CD14-positive monocyte (primary cell): ENCODE measurements around the gene CHID1. TPM values are rescaled to one million over a fixed set of nuclear protein-coding genes. Genes with fewer than 3 reads are reported as not detected.

Source experiments
- DNase-seq, 3 donors: peaks; one replicate each; pipeline ENCODE4 v3.0.0-alpha.2; 2011 to 2022
- H2AFZ ChIP-seq: 2 replicates; pipeline ENCODE4 v1.6.0; 2012; ENCODE audit warnings: mild to moderate bottlenecking, low read depth, low read length, inconsistent platforms; ENCODE audit not compliant: insufficient read depth, poor library complexity, severe bottlenecking
- H3K27ac ChIP-seq, 2 donors: 1 replicate in 1 of 2; 2 replicates in 1 of 2; pipeline ENCODE4 v1.5.1; 2012 to 2013; ENCODE audit warnings: low read length in 2 of 2, control low read depth in 1 of 2, inconsistent platforms in 1 of 2, low read depth in 1 of 2, mild to moderate bottlenecking in 1 of 2
- H3K27me3 ChIP-seq, 2 donors: one replicate each; pipeline versions ENCODE4 v1.6.0 to v1.6.1; 2011 to 2013; ENCODE audit warnings: low read length in 2 of 2; ENCODE audit not compliant: control insufficient read depth in 2 of 2, insufficient read depth in 2 of 2
- H3K36me3 ChIP-seq, 2 donors: replicated peaks in 1 of 2; 1 replicate in 1 of 2; 2 replicates in 1 of 2; pipeline versions ENCODE4 v1.5.1 to v1.6.1; 2012 to 2013; ENCODE audit warnings: low read length in 2 of 2, control low read depth in 1 of 2, inconsistent platforms in 1 of 2, mild to moderate bottlenecking in 1 of 2; ENCODE audit not compliant: insufficient read depth in 2 of 2, control insufficient read depth in 1 of 2
- H3K4me1 ChIP-seq, 2 donors: 1 replicate in 1 of 2; 2 replicates in 1 of 2; pipeline versions ENCODE4 v1.5.1 to v1.6.1; 2012 to 2013; ENCODE audit warnings: low read length in 2 of 2, control low read depth in 1 of 2, inconsistent platforms in 1 of 2, mild to moderate bottlenecking in 1 of 2, moderate library complexity in 1 of 2; ENCODE audit not compliant: insufficient read depth in 2 of 2, control insufficient read depth in 1 of 2
- H3K4me2 ChIP-seq: replicated peaks from 2 replicates; pipeline ENCODE3; 2012; ENCODE audit warnings: low read length, moderate library complexity, mild to moderate bottlenecking; ENCODE audit not compliant: poor library complexity, severe bottlenecking; ENCODE audit errors: extremely low read depth
- H3K4me3 ChIP-seq, 3 experiments: fragments of 200-600 bp in 1 of 3; sonication (generic) in 1 of 3; replicated peaks in 1 of 3; 1 replicate in 2 of 3; 2 replicates in 1 of 3; pipeline ENCODE4 v1.5.1; 2011 to 2013; ENCODE audit warnings: low read length in 3 of 3, mild to moderate bottlenecking in 3 of 3, control low read depth in 2 of 3, low read depth in 2 of 3, inconsistent platforms in 1 of 3, moderate library complexity in 1 of 3
- H3K79me2 ChIP-seq: 2 replicates; pipeline ENCODE4 v1.6.0; 2012; ENCODE audit warnings: mild to moderate bottlenecking, control low read depth, inconsistent platforms, low read length, moderate library complexity; ENCODE audit not compliant: insufficient read depth
- H3K9ac ChIP-seq: 2 replicates; pipeline ENCODE4 v1.6.0; 2017; ENCODE audit warnings: low read length, mild to moderate bottlenecking; ENCODE audit not compliant: insufficient read depth, poor library complexity, severe bottlenecking
- H3K9me3 ChIP-seq, 2 donors: replicated peaks in 1 of 2; 1 replicate in 1 of 2; 2 replicates in 1 of 2; pipeline versions ENCODE4 v1.5.1 to v1.6.1; 2012 to 2013; ENCODE audit warnings: low read length in 2 of 2, control low read depth in 1 of 2; ENCODE audit not compliant: control insufficient read depth in 1 of 2, insufficient read depth in 1 of 2
- H4K20me1 ChIP-seq: 2 replicates; pipeline ENCODE4 v1.6.0; 2012; ENCODE audit warnings: mild to moderate bottlenecking, low read length, control low read depth, moderate library complexity; ENCODE audit not compliant: insufficient read depth
- H3K27ac Mint-ChIP-seq, 7 donors: one replicate each; pipeline ENCODE4 v1.8.0; 2020; ENCODE audit warnings: mild to moderate bottlenecking in 7 of 7, mixed read lengths in 7 of 7, moderate library complexity in 6 of 7, inconsistent platforms in 2 of 7
- H3K27me3 Mint-ChIP-seq, 3 donors: one replicate each; pipeline ENCODE4 v1.8.0; 2021 to 2022; ENCODE audit warnings: low read depth in 3 of 3, mild to moderate bottlenecking in 3 of 3, mixed read lengths in 3 of 3, moderate library complexity in 3 of 3, inconsistent platforms in 1 of 3
- H3K36me3 Mint-ChIP-seq, 2 donors: one replicate each; pipeline ENCODE4 v1.8.0; 2020; ENCODE audit warnings: mixed read lengths in 2 of 2, inconsistent platforms in 1 of 2, mild to moderate bottlenecking in 1 of 2
- H3K4me1 Mint-ChIP-seq: one replicate; pipeline ENCODE4 v1.8.0; 2020; ENCODE audit warnings: mild to moderate bottlenecking, mixed read lengths
- H3K4me3 Mint-ChIP-seq, 2 donors: one replicate each; pipeline ENCODE4 v1.8.0; 2020; ENCODE audit warnings: mild to moderate bottlenecking in 2 of 2, mixed read lengths in 2 of 2, moderate library complexity in 1 of 2
- H3K9me3 Mint-ChIP-seq, 7 donors: one replicate each; pipeline ENCODE4 v1.8.0; 2020 to 2022; ENCODE audit warnings: mixed read lengths in 7 of 7, mild to moderate bottlenecking in 6 of 7, moderate library complexity in 6 of 7, inconsistent platforms in 2 of 7
- WGBS: methylation state at CpG from one replicate; pipeline ENCODE4 v1.1.5; 2013; ENCODE audit warnings: missing lambda C conversion rate; ENCODE audit not compliant: insufficient coverage; 5-methylcytosine and 5-hydroxymethylcytosine counted together
- intact Hi-C, 2 donors: fragments of 100-400 bp; cut with micrococcal nuclease; formaldehyde crosslinking; loops; one replicate each; pipeline versions ENCODE4 v1.15.0 to v1.15.1; 2023
- polyA plus RNA-seq, 3 donors: library from polyadenylated mRNA; depleted of rRNA in 1 of 3; unstranded in 2 of 3; stranded (reverse) in 1 of 3; fragments of 300-500 nt in 2 of 3; fragments of >200 nt in 1 of 3; fragmentation: Illumina TruSeq in 2 of 3; gene quantifications; 1 replicate in 2 of 3; 2 replicates in 1 of 3; pipeline ENCODE4 v1.2.3, GENCODE V29; 2012 to 2021
- TF ChIP-seq, protein P1 (sequence below): fragments of 200-600 bp; IDR thresholded peaks from one replicate; pipeline ENCODE4 v1.8.0; 2022; ENCODE audit warnings: antibody characterized with exemption, mild to moderate bottlenecking

The CHID1 gene
- polyA plus RNA-seq, 3 donors, result 23.2 to 45.4 (median 45.0) TPM

DNA sequence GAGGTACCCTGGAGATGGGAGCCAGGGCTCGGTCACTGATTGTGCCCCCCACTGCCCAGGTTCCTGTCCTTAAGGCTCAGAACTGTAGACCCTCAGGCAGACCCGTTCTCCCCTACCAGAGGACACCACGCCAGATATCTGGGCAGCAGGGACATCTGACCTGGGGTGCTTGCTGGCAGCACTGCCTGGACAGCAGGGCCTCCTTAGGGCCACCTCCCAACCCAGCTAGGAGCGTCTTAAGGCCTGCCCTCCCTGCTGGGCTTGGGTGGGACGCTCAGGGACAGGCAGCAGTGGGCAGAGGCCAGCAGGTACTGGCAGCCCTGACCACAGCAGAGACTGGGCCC, 71.4 kb downstream of the CHID1 start:
- no peak for DNase-seq
- WGBS, result 95% methylated on average over 4 of the region's 5 CpGs
- Histone ChIP-seq H3K4me2 (no peak overlapping the region), H3K4me3 (no peak overlapping the region), H3K9ac (no peak overlapping the region), H2AFZ (no peak overlapping the region), H3K27ac (no peak overlapping the region), H3K9me3 (no peaks in the 10 kb centered on the region), H4K20me1 (peaks cover 79% of the 10 kb centered on the region), H3K4me1 (peaks cover 37 to 50% of the 10 kb centered on the region in 2 donors), H3K36me3 (peaks cover 41 to 46% of the 10 kb centered on the region in 2 donors), H3K79me2 (peaks cover 38% of the 10 kb centered on the region), H3K27me3 (peaks cover 0 to 9% of the 10 kb centered on the region in 2 donors)
- TF ChIP-seq, protein P1, sequence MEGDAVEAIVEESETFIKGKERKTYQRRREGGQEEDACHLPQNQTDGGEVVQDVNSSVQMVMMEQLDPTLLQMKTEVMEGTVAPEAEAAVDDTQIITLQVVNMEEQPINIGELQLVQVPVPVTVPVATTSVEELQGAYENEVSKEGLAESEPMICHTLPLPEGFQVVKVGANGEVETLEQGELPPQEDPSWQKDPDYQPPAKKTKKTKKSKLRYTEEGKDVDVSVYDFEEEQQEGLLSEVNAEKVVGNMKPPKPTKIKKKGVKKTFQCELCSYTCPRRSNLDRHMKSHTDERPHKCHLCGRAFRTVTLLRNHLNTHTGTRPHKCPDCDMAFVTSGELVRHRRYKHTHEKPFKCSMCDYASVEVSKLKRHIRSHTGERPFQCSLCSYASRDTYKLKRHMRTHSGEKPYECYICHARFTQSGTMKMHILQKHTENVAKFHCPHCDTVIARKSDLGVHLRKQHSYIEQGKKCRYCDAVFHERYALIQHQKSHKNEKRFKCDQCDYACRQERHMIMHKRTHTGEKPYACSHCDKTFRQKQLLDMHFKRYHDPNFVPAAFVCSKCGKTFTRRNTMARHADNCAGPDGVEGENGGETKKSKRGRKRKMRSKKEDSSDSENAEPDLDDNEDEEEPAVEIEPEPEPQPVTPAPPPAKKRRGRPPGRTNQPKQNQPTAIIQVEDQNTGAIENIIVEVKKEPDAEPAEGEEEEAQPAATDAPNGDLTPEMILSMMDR, result no peak
- peaks cover 38% of the 10 kb centered on the region for H3K4me1 Mint-ChIP-seq
- H3K4me3 Mint-ChIP-seq, result no peak overlapping the region
- intact Hi-C loops, result no loop called here
- H3K36me3 Mint-ChIP-seq, result peaks cover 43 to 48% of the 10 kb centered on the region in 2 donors
- peaks cover 0 to 3% (median 0%) of the 10 kb centered on the region in 7 donors for H3K9me3 Mint-ChIP-seq
- no peak overlapping the region for H3K27ac Mint-ChIP-seq
- H3K27me3 Mint-ChIP-seq, result peaks cover 0 to 21% (median 9%) of the 10 kb centered on the region in 3 donors

GRCh38 chr11:838441-839279, 72.0 kb downstream of the CHID1 start:
- intact Hi-C loops, result no loop called here
- H3K36me3 Mint-ChIP-seq, result peaks cover 43 to 48% of the 10 kb centered on the region in 2 donors
- H3K4me1 Mint-ChIP-seq, result peaks cover 40% of the 10 kb centered on the region
- Histone ChIP-seq H3K9me3 (no peaks in the 10 kb centered on the region), H3K9ac (no peak overlapping the region), H3K27ac (no peak overlapping the region), H3K4me1 (peaks cover 37 to 50% of the 10 kb centered on the region in 2 donors), H3K27me3 (peaks cover 0 to 10% of the 10 kb centered on the region in 2 donors), H2AFZ (no peak overlapping the region), H3K79me2 (peaks cover 44% of the 10 kb centered on the region), H3K36me3 (peaks cover 41 to 46% of the 10 kb centered on the region in 2 donors), H3K4me2 (no peak overlapping the region), H3K4me3 (no peak overlapping the region), H4K20me1 (peaks cover 85% of the 10 kb centered on the region)
- H3K9me3 Mint-ChIP-seq, result peaks cover 0 to 3% (median 0%) of the 10 kb centered on the region in 7 donors
- 82% methylated on average over 14 of the region's 17 CpGs for WGBS
- peaks cover 0 to 24% (median 8%) of the 10 kb centered on the region in 3 donors for H3K27me3 Mint-ChIP-seq
- no peak overlapping the region for H3K4me3 Mint-ChIP-seq
- H3K27ac Mint-ChIP-seq, result peak overlapping the region in 1 of 7 donors; percentile 69
- DNase-seq, result no peak
- TF ChIP-seq, protein P1, result no peak
